Astrocyte of the spinal cord (primary cell): ENCODE results near the gene KCND3.

Experiments used
- DNase-seq: peaks from one replicate; pipeline ENCODE4 v3.0.0; 2011; ENCODE audit warnings: low read depth, low spot score
- H3K4me3 ChIP-seq: 2 replicates; pipeline ENCODE4 v1.5.1; 2011; ENCODE audit warnings: low read depth, mild to moderate bottlenecking, low read length, moderate library complexity
- CTCF ChIP-seq: IDR thresholded peaks from 2 replicates; pipeline ENCODE4 v1.5.1; 2012; ENCODE audit warnings: low read depth, mild to moderate bottlenecking, low read length, inconsistent platforms
- in situ Hi-C: cut with HindIII; loops from 2 replicates; pipeline ENCODE4 v1.10.0; 2017; ENCODE audit warnings: low sequenced_read_pairs

KCND3 gene

GRCh38 chr1:111864862-111865261, 124.6 kb downstream of the KCND3 start:
- DNase-seq: no peak
- H3K4me3 ChIP-seq: no peak overlapping the region
- no peak for TF ChIP-seq CTCF
- in situ Hi-C loops: no loop called here

GRCh38 chr1:111863401-111863800, 126.1 kb downstream of the KCND3 start:
- no peak for DNase-seq
- TF ChIP-seq CTCF: no peak
- in situ Hi-C loops: no loop called here
- H3K4me3 ChIP-seq: no peak overlapping the region

- H3K4me3 ChIP-seq: no peak overlapping the region
These were observed 126.9 kb downstream of the KCND3 start for GRCh38 chr1:111862599-111862998.

GRCh38 chr1:111861523-111861922, 127.9 kb downstream of the KCND3 start:
- no peak for TF ChIP-seq CTCF
- DNase-seq: no peak
- in situ Hi-C loops: no loop called here
- H3K4me3 ChIP-seq: no peak overlapping the region

More at GRCh38 chr1:111862599-111862998, 126.9 kb downstream of the KCND3 start:
- in situ Hi-C loops: no loop called here
- TF ChIP-seq CTCF: no peak
- no peak for DNase-seq

GRCh38 chr1:111857194-111857651, 132.2 kb downstream of the KCND3 start:
- in situ Hi-C loops: no loop called here
- no peak overlapping the region for H3K4me3 ChIP-seq
- DNase-seq: no peak
- no peak for TF ChIP-seq CTCF

- no peak for TF ChIP-seq CTCF
- in situ Hi-C loops: no loop called here
- no peak for DNase-seq
- H3K4me3 ChIP-seq: no peak overlapping the region
These were observed 132.9 kb downstream of the KCND3 start for GRCh38 chr1:111856411-111857185.

GRCh38 chr1:111855260-111855659, 134.2 kb downstream of the KCND3 start:
- no peak for TF ChIP-seq CTCF
- DNase-seq: no peak
- in situ Hi-C loops: no loop called here
- H3K4me3 ChIP-seq: no peak overlapping the region
